SK-N-SH (cell line): ENCODE results near the gene CD74. TPM values are rescaled to one million over a fixed set of nuclear protein-coding genes. Genes with fewer than 3 reads are reported as not detected.

Experiments
- CTCF ChIA-PET: fragments of 300-600, 350-600 bp; formaldehyde crosslinking; extraction: SDS; loops from one replicate; lab custom pipeline; 2021; lab: Yijun Ruan, JAX
- POLR2A ChIA-PET: fragments of 350-600 bp; sonication (Branson Sonifier 250); formaldehyde crosslinking; extraction: SDS; loops from one replicate; lab custom pipeline; 2020; ENCODE audit warnings: antibody characterized with exemption, inconsistent platforms; lab: Yijun Ruan, JAX
- DNase-seq: peaks from one replicate; pipeline ENCODE4 v3.0.0; 2012
- H2AFZ ChIP-seq: fragments of 200-600 bp; sonication (generic); 2 replicates; pipeline ENCODE4 v1.8.1; 2016; ENCODE audit warnings: antibody characterized with exemption, mild to moderate bottlenecking, low read depth
- H3F3A ChIP-seq: fragments of 200-600 bp; sonication (generic); replicated peaks from 2 replicates; pipeline ENCODE3; 2016; ENCODE audit warnings: antibody characterized with exemption, mild to moderate bottlenecking; ENCODE audit not compliant: insufficient read depth
- H3K27ac ChIP-seq, 2 experiments: fragments of 200-500 bp in 1 of 2; fragments of 200-600 bp in 1 of 2; sonication (Bioruptor generic) in 1 of 2; sonication (generic), shearing (Covaris generic) in 1 of 2; 2 replicates each; pipeline versions ENCODE4 v1.5.1 to v1.6.1; 2014 to 2016; ENCODE audit warnings: low read depth in 2 of 2, inconsistent platforms in 1 of 2, low read length in 1 of 2, mild to moderate bottlenecking in 1 of 2, mixed read lengths in 1 of 2
- H3K27me3 ChIP-seq: fragments of 200-600 bp; sonication (generic), shearing (Covaris generic); 2 replicates; pipeline ENCODE4 v1.6.1; 2016; ENCODE audit warnings: mixed run types; ENCODE audit not compliant: insufficient read depth
- H3K36me3 ChIP-seq, 2 experiments: fragments of 200-500 bp in 1 of 2; fragments of 200-600 bp in 1 of 2; sonication (Bioruptor generic) in 1 of 2; sonication (generic) in 1 of 2; replicated peaks in 1 of 2; 2 replicates each; pipeline versions ENCODE3 to v1.5.1; 2014 to 2016; ENCODE audit warnings: low read length in 1 of 2, mild to moderate bottlenecking in 1 of 2; ENCODE audit not compliant: insufficient read depth in 2 of 2, control insufficient read depth in 1 of 2
- H3K4me1 ChIP-seq, 2 experiments: fragments of 200-500 bp in 1 of 2; fragments of 200-600 bp in 1 of 2; sonication (Bioruptor generic) in 1 of 2; sonication (generic), shearing (Covaris generic) in 1 of 2; 2 replicates each; pipeline versions ENCODE4 v1.5.1 to v1.6.1; 2014 to 2016; ENCODE audit warnings: low read depth in 1 of 2, low read length in 1 of 2, mixed run types in 1 of 2; ENCODE audit not compliant: insufficient read depth in 2 of 2, control insufficient read depth in 1 of 2
- H3K4me2 ChIP-seq: fragments of 200-600 bp; sonication (generic), shearing (Covaris generic); 2 replicates; pipeline ENCODE4 v1.6.1; 2017; ENCODE audit warnings: mixed run types
- H3K4me3 ChIP-seq, 2 experiments: fragments of 200-500 bp in 1 of 2; fragments of 200-600 bp in 1 of 2; sonication (Bioruptor generic) in 1 of 2; sonication (generic), shearing (Covaris generic) in 1 of 2; 2 replicates each; pipeline versions ENCODE4 v1.5.1 to v1.8.1; 2014 to 2016; ENCODE audit warnings: low read depth in 2 of 2, inconsistent platforms in 1 of 2, low read length in 1 of 2, mild to moderate bottlenecking in 1 of 2, mixed read lengths in 1 of 2, moderate library complexity in 1 of 2
- H3K79me2 ChIP-seq: fragments of 200-600 bp; sonication (generic); 2 replicates; pipeline ENCODE4 v1.8.1; 2017; ENCODE audit warnings: mild to moderate bottlenecking; ENCODE audit not compliant: insufficient read depth
- H3K9ac ChIP-seq: fragments of 200-600 bp; sonication (generic); 2 replicates; pipeline ENCODE4 v1.6.1; 2017; ENCODE audit warnings: mixed run types
- H3K9me2 ChIP-seq: fragments of 200-600 bp; sonication (generic); 2 replicates; pipeline ENCODE4 v1.6.1; 2017; ENCODE audit warnings: mixed run types
- H3K9me3 ChIP-seq: fragments of 200-600 bp; sonication (generic); 2 replicates; pipeline ENCODE4 v1.6.1; 2017; ENCODE audit warnings: mixed run types, mild to moderate bottlenecking, moderate library complexity
- H4K20me1 ChIP-seq: fragments of 200-600 bp; sonication (generic); 2 replicates; pipeline ENCODE4 v1.6.1; 2017; ENCODE audit warnings: mild to moderate bottlenecking, mixed run types; ENCODE audit not compliant: insufficient read depth
- CHD2 ChIP-seq: fragments of 150-350 bp; IDR thresholded peaks from 2 replicates; pipeline ENCODE4 v1.6.1; 2018; ENCODE audit warnings: low read length; ENCODE audit not compliant: partially characterized antibody
- ELF1 ChIP-seq: IDR thresholded peaks from 2 replicates; pipeline ENCODE4 v1.4.0; 2012
- EP300 ChIP-seq, 2 experiments: IDR thresholded peaks; 2 replicates each; pipeline versions ENCODE4 v1.4.0 to v1.6.1; 2012; ENCODE audit warnings: borderline replicate concordance in 1 of 2, low read depth in 1 of 2, low read length in 1 of 2
- EZH2phosphoT487 ChIP-seq: fragments of 200-600 bp; sonication (generic); IDR thresholded peaks from 2 replicates; pipeline ENCODE4 v1.6.1; 2017; ENCODE audit warnings: low read depth, mixed run types, mild to moderate bottlenecking, antibody characterized with exemption, moderate library complexity, borderline replicate concordance
- FOXJ3 ChIP-seq: sonication (generic); formaldehyde crosslinking; IDR thresholded peaks from 2 replicates; pipeline ENCODE4 v1.5.1; 2020; ENCODE audit warnings: mild to moderate bottlenecking, missing genetic modification reagents
- FOXM1 ChIP-seq: IDR thresholded peaks from 2 replicates; pipeline ENCODE4 v1.4.0; 2012; ENCODE audit warnings: low read depth, mild to moderate bottlenecking
- GATA2 ChIP-seq: sonication (generic); formaldehyde crosslinking; IDR thresholded peaks from 2 replicates; pipeline ENCODE4 v1.5.0; 2020; ENCODE audit warnings: mild to moderate bottlenecking, missing genetic modification reagents
- JUND ChIP-seq: IDR thresholded peaks from 2 replicates; pipeline ENCODE4 v1.4.0; 2012
- NFIC ChIP-seq: IDR thresholded peaks from 2 replicates; pipeline ENCODE4 v1.4.0; 2012; ENCODE audit warnings: borderline replicate concordance
- RCOR1 ChIP-seq: fragments of 150-350 bp; IDR thresholded peaks from 2 replicates; pipeline ENCODE4 v1.6.1; 2017; ENCODE audit warnings: antibody characterized with exemption, low read length
- RFX5 ChIP-seq: IDR thresholded peaks from 2 replicates; pipeline ENCODE4 v1.6.1; 2012; ENCODE audit warnings: mild to moderate bottlenecking, improper control_type of control experiment, low read length
- TCF12 ChIP-seq: IDR thresholded peaks from 2 replicates; pipeline ENCODE4 v1.4.0; 2012
- TEAD4 ChIP-seq: IDR thresholded peaks from 2 replicates; pipeline ENCODE4 v1.4.0; 2012; ENCODE audit warnings: mild to moderate bottlenecking, borderline replicate concordance; ENCODE audit not compliant: insufficient read depth
- WGBS: methylation state at CpG from one replicate; pipeline ENCODE4 v1.1.6; 2017; ENCODE audit warnings: low lambda C conversion rate; 5-methylcytosine and 5-hydroxymethylcytosine counted together
- polyA plus RNA-seq, 3 experiments: library from polyadenylated mRNA; depleted of rRNA; stranded (reverse); fragments of >200 nt; gene quantifications; 2 replicates each; pipeline ENCODE4 v1.2.3, GENCODE V29; 2012
- TF ChIP-seq, protein P1 (sequence below): IDR thresholded peaks from 2 replicates; pipeline ENCODE4 v1.6.1; 2012; ENCODE audit warnings: mild to moderate bottlenecking, low read depth, low read length, moderate library complexity
- TF ChIP-seq, protein P2 (sequence below): IDR thresholded peaks from 2 replicates; pipeline ENCODE4 v1.4.0; 2012; ENCODE audit warnings: low read depth, borderline replicate concordance
- TF ChIP-seq, protein P3 (sequence below): fragments of 150-350 bp; IDR thresholded peaks from 2 replicates; pipeline ENCODE4 v1.6.1; 2016; ENCODE audit warnings: mild to moderate bottlenecking, low read depth, low read length
- TF ChIP-seq, protein P4 (sequence below): fragments of 150-350 bp; IDR thresholded peaks from 2 replicates; pipeline ENCODE4 v1.6.1; 2017; ENCODE audit warnings: antibody characterized with exemption, low read length, low read depth, borderline replicate concordance

The CD74 gene
- polyA plus RNA-seq, 1 of the 3 experiments (the other 2 are of a cell fraction) = 0.26 TPM

DNA sequence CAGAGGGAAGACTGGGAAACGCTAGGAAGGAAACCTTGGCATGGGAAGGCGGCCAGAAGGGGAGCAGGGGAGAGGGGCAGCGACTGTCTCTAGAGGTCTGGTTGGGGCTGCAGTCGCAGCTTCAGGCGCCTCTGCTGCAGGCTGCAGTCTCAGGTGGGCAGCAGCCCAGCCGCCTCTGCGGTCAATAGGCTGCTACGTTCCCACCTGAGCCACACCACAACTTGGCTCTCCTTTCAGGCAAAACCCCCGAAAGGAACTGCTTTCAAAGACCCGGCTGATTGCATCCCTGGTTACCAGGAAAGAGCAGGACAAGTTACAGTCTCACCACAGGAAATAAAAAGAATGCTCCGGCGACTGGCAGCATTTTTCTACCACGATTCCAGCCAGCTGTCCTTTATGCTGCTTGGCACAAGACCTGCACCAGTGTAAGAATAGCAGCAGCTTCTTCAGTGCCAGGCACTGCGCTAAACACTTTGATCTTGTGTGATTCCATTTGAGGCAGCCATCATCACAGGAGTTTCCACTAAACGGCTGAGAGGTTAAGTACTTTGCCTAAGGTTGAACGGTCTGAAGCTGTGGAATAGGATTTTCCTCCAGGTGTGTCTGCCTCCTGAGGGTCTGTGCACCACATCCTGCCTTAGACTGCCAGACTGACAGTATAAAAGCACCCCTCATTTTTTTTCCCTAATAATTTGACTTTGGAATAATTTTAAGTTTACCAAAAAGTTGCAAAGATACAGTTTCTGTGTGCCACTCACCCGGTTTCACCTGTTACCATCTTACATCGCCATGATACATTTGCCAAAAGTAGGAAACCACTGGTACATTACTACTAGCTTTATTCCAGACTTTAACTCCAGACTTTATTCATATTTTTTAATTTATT, 29.3 kb upstream of the CD74 start:
- Histone ChIP-seq H3K4me3 (no peak overlapping the region), H3K27me3 (no peaks in the 10 kb centered on the region), H3K4me2 (no peak overlapping the region), H3K4me1 (peaks cover 6 to 9% of the 10 kb centered on the region in 2 experiments; a peak in 2 of 4 replicates), H2AFZ (no peak overlapping the region), H3K79me2 (peaks cover 20% of the 10 kb centered on the region; the same call in 1 of the 2 replicates), H4K20me1 (peaks cover 49% of the 10 kb centered on the region), H3K9ac (no peak overlapping the region), H3K36me3 (peaks cover 38 to 39% of the 10 kb centered on the region in 2 experiments), H3K9me2 (no peaks in the 10 kb centered on the region), H3K27ac (no peak overlapping the region; a peak in 2 of 4 replicates), H3F3A (peaks cover 61% of the 10 kb centered on the region), H3K9me3 (no peaks in the 10 kb centered on the region)
- DNase-seq = no peak
- ChIA-PET POLR2A (interaction anchor here (0.7 to 0.9 kb wide), 2 partner anchors 19 to 29 kb away, joined by 3 to 4 read pairs; partner anchors contain the start of gene CD74), CTCF (interaction anchor here (1.2 to 2.8 kb wide), 4 partner anchors 9 to 224 kb away, joined by 4 to 8 read pairs (median 6); no protein-coding TSS in a partner anchor)
- TF ChIP-seq GATA2 (CRISPR knock-in tag) = no peak
- TF ChIP-seq TCF12 = no peak
- no peak for TF ChIP-seq JUND
- TF ChIP-seq CHD2 = no peak
- TF ChIP-seq, protein P1, sequence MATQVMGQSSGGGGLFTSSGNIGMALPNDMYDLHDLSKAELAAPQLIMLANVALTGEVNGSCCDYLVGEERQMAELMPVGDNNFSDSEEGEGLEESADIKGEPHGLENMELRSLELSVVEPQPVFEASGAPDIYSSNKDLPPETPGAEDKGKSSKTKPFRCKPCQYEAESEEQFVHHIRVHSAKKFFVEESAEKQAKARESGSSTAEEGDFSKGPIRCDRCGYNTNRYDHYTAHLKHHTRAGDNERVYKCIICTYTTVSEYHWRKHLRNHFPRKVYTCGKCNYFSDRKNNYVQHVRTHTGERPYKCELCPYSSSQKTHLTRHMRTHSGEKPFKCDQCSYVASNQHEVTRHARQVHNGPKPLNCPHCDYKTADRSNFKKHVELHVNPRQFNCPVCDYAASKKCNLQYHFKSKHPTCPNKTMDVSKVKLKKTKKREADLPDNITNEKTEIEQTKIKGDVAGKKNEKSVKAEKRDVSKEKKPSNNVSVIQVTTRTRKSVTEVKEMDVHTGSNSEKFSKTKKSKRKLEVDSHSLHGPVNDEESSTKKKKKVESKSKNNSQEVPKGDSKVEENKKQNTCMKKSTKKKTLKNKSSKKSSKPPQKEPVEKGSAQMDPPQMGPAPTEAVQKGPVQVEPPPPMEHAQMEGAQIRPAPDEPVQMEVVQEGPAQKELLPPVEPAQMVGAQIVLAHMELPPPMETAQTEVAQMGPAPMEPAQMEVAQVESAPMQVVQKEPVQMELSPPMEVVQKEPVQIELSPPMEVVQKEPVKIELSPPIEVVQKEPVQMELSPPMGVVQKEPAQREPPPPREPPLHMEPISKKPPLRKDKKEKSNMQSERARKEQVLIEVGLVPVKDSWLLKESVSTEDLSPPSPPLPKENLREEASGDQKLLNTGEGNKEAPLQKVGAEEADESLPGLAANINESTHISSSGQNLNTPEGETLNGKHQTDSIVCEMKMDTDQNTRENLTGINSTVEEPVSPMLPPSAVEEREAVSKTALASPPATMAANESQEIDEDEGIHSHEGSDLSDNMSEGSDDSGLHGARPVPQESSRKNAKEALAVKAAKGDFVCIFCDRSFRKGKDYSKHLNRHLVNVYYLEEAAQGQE = no peak
- TF ChIP-seq EP300 (IDR thresholded peaks at IDR 0.05; ENCODE audit: borderline replicate concordance in 1 of 2, low read depth in 1 of 2, low read length in 1 of 2) = no peak
- TF ChIP-seq, protein P2, sequence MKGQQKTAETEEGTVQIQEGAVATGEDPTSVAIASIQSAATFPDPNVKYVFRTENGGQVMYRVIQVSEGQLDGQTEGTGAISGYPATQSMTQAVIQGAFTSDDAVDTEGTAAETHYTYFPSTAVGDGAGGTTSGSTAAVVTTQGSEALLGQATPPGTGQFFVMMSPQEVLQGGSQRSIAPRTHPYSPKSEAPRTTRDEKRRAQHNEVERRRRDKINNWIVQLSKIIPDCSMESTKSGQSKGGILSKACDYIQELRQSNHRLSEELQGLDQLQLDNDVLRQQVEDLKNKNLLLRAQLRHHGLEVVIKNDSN = no peak
- WGBS = 67% methylated on average over 12 of the region's 18 CpGs

DNA sequence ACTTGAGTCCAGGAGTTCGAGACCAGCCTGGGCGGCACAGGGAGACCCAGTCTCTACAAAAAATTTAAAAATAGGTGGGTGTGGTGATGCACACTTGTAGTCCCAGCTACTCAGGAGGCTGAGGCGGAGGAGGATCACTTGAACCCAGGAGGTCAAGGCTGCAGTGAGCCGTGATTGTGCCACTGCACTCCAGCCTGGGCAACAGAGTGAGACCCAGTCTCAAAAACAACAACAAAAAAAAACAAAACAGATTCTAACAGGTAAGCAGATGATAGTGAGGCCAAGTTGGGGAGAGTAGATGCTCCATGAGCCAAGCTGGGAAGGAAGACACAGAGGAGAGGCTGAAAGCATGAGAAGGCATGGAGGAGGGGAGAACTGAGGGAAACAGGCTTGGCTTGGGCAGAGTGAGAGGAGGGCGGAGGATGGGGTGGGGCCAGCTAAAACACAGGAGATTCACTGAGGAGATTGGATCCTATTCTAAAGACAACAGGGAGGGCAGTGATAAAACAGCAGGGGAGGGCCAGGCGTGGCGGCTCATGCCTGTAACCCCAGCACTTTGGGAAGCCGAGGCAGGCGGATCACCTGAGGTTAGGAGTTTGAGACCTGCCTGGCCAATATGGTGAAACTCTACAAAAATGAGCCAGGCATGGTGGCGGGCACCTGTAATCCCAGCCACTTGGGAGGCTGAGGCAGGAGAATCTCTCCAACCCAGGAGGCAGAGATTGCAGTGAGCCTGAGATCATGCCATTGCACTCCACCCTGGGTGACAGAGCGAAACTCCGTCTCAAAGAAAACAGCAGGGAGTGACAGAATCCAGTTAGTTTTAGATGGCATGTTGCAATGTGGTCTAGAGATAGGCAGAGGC, 28.5 kb upstream of the CD74 start:
- Histone ChIP-seq H3K4me1 (peaks cover 0 to under 1% of the 10 kb centered on the region in 2 experiments; a peak in 1 of 4 replicates), H3K4me3 (no peak overlapping the region), H3F3A (peaks cover 53% of the 10 kb centered on the region), H2AFZ (no peak overlapping the region), H4K20me1 (peaks cover 40% of the 10 kb centered on the region), H3K9me2 (no peaks in the 10 kb centered on the region), H3K27me3 (no peaks in the 10 kb centered on the region), H3K27ac (no peak overlapping the region), H3K9me3 (no peaks in the 10 kb centered on the region), H3K9ac (no peak overlapping the region), H3K4me2 (no peak overlapping the region), H3K79me2 (peaks cover 11% of the 10 kb centered on the region; the same call in 1 of the 2 replicates), H3K36me3 (peaks cover 29 to 30% of the 10 kb centered on the region in 2 experiments)
- ChIA-PET POLR2A (no interaction called here), CTCF (interaction anchor here (1.2 to 2.8 kb wide), 5 partner anchors 10 to 406 kb away, joined by 3 to 8 read pairs (median 5); no protein-coding TSS in a partner anchor)
- no peak for DNase-seq
- WGBS = 91% methylated on average over 12 of the region's 12 CpGs
- TF ChIP-seq EZH2phosphoT487 (no peak), FOXJ3 (CRISPR knock-in tag) (no peak), CHD2 (no peak), ELF1 (no peak), RCOR1 (no peak), RFX5 (no peak), TEAD4 (no peak), FOXM1 (no peak), NFIC (no peak)
- TF ChIP-seq, protein P3, sequence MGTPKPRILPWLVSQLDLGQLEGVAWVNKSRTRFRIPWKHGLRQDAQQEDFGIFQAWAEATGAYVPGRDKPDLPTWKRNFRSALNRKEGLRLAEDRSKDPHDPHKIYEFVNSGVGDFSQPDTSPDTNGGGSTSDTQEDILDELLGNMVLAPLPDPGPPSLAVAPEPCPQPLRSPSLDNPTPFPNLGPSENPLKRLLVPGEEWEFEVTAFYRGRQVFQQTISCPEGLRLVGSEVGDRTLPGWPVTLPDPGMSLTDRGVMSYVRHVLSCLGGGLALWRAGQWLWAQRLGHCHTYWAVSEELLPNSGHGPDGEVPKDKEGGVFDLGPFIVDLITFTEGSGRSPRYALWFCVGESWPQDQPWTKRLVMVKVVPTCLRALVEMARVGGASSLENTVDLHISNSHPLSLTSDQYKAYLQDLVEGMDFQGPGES = no peak
- TF ChIP-seq, protein P4, sequence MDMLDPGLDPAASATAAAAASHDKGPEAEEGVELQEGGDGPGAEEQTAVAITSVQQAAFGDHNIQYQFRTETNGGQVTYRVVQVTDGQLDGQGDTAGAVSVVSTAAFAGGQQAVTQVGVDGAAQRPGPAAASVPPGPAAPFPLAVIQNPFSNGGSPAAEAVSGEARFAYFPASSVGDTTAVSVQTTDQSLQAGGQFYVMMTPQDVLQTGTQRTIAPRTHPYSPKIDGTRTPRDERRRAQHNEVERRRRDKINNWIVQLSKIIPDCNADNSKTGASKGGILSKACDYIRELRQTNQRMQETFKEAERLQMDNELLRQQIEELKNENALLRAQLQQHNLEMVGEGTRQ = no peak
